GM18858 (cell line): ENCODE measurements around the gene SRCIN1.

Experiments used
- ATAC-seq: cut with Tn5 transposase; IDR thresholded peaks from one replicate; pipeline ENCODE4 v1.9.1; 2021; ENCODE audit not compliant: unreplicated experiment

Gene SRCIN1

DNA sequence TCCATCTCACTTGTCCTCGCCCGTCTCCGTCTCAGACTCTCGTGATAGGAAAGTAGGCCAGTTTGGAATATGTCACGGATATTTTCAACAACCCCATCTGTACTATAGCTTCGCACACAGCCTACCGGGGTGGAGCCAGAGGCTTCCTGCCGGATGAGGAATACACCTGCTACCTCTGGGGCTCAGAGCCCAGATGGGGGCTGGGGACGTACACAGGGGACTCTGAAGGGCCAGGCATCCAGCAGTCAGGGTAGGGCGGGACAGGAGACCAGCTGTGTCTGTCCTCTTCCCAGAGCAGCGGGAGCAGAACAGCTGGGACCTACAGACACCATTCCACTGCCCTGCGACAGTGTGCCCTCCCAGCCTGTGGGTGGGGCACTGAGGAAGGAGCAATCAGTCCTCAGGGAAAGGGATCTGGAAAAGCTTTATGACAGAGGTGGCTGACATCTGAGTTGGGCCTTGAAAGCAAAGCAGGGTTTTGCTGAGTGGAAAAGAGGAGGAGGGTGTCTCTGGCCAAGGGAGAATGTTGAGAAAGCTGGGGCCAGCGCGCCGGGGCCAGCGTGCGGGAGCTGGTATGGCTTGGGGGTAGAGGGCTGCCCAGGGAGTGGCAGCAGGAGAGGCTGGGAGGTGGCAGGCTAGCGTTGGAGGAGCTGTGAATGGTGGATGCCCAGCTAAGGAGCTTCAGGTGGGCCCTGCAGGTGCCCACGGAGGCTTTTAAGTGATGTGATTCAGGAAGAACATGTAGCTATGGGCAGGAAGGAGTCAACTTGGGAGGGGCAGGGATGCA is 11.5 kb upstream of the SRCIN1 start:
- ATAC-seq, result no peak

DNA sequence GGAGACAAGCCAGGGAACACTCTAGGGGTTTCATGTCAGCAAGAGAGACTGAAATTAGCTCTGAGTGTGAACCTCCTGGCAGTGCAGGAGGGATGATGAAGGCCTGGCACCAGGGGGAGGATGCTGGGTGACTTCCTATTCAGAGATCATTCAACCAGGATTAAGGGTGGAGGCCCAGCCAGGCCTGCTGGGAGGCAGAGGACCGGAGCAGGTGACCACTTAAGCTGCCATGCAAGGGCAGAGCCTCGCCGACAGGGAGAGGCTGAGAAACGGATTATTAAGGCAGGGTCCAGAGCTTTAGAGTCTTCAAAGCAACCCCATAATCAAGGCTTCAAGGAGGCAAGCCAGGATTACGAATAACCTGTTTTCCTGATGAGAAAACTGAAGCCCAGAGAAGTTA is 10.6 kb upstream of the SRCIN1 start:
- ATAC-seq, result no peak

DNA sequence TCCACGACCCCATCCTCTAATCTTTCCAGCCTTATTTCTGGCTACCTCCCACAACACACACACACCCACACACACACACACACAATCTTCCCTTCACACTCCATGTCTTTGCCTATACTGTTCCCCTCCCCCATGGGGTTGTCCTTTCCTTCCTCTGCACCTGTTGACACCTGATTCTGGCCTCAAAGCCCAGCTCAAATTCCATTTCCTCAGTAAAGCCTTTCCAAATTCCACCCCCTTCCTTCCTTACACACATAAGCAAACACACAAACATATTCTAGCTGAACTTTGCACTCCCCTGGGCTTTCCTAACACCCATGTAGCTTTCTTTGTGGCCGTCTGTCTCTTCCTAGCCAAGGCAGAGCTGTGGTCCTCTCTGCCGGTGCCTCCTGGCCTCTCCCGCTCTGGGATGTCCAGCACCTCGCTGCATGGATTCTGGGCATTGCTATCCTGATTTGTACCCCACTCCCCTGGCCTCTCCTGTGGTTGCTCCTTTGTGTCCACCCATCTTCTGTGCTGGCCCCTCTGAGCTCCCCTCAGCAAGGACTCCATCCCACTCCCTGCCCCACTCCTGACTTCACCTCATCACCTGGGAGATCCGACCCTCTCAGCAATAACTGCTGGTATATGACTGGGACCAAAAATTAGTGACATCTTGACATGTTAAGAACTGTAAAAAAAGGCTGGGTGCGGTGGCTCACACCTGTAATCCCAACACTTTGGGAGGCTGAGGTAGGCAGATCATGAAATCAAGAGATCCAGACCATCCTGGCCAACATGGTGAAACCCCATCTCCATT is 8.4 kb upstream of the SRCIN1 start:
- ATAC-seq, result no peak

DNA sequence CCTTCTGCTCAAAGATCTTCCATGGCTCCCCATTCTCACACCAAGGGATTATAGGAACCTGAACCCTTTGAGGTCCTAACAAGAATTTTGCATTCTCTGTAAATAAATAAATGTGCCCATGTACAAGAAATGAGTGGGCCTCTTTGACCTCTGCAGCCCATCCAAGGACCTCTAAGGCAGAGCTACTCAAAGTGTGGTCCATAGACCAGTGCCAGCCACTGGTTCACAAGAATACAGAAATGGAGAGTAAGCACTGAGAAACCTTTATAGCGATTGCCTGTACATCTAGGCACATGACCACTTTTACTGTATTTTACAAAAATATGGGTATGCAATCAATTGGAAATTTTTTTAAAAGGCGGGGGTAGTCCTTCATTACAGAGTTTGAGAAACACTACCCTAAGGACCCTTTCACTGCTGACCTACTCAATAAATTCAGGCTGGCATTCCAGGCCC is 7.8 kb upstream of the SRCIN1 start:
- ATAC-seq, result no peak

DNA sequence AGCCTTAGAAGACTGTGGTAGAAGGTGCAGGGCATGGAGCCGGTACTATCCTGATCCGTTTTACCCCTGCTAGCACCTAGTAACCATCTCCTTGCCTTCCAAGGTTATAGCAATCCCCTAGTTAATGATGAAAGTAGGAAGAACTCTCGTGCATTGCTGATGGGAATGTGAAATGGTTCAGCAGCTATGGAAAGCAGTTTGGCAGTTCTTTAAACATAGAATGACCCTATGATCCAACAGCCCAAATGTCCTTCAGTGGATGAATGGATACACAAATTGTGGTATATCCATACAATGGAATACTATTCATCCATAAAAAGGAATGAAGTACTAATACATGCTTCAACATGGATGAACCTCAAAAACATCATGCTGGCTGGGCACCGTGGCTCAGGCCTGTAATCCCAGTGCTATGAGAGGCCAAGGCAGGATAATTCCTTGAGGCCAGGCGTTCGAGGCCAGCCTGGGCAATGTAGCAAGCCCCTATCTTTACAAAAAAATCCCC is 6.2 kb upstream of the SRCIN1 start:
- ATAC-seq, result no peak

DNA sequence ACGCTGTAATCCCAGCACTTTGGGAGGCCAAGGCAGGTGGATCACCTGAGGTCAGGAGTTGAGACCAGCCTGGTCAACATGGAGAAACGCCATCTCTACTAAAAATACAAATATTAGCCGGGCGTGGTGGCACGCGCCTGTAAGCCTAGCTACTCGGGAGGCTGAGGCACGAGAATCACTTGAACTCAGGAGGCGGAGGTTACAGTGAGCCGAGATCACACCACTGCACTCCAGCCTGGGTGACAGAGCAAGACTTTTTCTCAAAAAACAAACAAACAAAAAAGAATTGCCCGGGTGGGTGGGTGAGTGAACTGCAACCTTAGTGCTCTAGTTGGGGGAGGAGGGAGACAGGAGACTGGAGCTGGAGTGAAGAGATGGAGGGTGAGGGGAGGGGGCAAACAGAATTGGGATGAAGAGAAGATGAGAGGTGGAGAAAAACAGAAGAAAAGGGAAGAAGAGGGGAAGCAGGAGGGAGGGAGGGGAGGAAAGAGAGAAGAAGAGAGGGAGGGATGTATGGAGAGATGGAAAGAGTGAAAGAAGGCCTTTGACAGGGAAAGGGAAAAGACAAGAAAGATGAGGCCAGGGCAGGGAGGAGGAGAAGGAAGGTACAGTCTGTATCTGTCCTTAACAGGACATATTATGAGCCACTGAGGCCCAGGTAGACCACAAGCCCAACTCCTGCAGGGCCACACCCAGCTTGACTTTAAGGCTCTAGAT is 5.5 kb upstream of the SRCIN1 start:
- ATAC-seq, result no peak

DNA sequence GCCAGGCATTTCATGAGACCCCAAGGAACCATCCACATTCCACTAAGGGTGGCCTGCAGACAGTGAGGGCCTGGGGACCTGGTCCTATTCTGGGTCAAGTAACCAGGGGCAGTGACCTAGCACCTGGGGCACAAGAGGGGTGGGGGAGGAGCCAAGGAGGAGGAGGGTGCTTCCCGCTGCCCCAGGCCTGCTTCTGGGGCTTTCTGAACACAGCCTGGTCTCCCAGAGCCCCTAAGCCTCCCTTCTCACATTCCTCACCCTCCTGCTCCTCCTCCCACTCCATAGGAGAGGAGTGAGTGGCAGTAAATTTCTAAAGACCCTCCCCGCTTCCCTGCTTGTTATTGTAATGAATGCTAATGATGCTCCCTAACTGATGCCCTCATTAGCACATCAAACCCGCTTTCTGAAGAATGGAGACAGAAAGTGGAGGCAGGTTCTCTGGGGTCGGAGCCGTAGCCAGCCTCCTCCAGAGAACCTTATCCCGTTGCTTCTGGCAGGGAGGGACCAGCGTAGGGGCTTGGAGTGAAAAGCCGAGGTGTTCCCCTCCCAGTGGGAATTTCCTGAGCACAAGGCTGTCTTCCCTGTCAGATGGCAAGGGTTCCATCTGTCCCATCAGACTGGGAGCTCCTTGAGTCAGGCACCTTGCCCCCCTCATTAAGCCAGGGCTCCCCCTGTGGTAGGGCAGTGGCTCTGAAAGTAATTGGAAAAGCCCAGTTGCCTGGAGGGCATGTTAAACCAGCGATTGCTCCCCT is 3.7 kb upstream of the SRCIN1 start:
- no peak for ATAC-seq

DNA sequence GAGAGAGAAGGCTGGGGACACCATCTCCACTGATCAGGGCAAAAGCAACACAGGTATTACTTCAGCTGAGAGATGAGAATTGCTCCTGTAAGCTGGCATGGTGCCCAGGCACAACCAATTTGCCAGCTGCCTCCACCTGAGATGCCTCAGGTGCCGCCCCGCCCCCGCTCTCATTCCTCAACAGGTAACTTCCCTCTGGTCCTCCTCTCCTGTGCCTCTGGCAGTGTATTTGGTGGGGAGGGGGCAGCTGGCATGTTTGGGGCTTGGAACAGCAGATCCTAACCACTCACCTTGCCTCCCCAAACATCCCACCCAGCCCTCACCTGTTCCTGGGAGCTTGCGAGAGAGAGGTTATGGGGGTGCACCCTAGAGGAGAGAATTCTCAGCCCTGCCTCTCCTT is 2.9 kb upstream of the SRCIN1 start:
- no peak for ATAC-seq

DNA sequence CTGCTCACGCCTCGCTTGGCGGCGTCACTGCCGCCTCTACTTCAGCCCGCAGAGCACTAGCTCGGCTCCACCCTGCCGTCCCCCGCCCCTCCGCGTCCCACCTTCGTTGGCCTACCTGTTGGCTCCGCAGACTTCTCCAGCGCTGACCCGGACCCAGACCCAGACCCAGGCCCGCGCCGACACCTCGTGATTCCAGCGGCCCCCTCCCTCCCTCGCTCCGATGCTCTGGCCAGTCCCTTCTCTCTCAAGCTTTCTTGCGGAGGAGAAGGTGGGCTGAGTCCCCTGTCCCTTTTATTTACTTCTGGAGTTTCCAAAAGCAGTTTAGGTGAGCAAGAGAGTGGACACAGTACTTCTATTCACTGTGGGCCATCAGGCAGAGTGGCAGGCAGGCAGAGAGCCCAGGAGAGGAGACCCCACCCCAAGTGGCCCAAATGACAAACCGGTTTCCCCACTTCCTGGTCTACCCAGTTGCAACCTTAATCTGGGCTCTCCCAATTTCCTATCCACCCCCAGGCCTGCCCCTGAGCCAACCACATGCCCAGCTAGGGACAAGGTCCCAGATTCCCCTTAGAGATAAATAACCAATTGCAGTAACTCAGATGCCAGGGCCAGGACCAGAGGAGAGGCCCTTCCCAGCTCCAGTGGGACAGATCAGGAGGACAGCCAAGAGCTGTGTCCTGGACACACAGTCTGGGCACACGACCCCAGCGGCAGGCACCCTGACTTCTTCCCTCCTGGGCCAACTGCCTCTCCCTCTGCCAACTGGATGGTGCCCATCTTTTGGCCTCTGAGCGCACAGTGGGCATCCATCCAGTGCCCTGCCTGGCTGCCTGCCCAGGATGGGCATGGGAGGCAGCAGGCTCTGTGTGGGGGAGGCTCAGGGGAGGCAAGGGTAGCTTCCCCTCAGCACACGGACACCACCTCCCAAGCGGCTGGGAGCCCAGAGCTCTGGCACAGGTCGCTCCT is 1.2 kb upstream of the SRCIN1 start:
- ATAC-seq, result no peak

DNA sequence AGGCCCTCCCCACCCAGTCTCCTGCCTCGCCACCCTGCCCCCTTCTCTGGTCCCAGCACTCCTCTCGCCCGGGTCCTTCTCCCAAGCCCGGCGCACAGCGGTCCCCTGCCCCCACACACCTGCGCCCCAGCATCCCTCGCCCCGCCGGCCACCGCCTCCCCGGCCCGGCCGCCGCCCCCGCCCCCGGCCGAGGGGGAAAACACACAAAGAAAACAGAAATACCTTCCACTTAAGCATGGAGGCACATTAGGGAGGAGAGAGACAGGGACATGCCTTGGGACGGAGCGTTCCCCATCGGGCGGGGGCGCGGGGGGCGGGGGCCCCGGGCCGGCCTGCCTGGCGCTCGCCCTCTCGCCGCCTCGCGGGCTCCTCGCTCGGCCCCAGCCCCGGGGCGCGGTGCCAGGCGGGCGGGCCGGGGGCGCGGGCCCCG is 326 bp downstream of the SRCIN1 start:
- no peak for ATAC-seq

DNA sequence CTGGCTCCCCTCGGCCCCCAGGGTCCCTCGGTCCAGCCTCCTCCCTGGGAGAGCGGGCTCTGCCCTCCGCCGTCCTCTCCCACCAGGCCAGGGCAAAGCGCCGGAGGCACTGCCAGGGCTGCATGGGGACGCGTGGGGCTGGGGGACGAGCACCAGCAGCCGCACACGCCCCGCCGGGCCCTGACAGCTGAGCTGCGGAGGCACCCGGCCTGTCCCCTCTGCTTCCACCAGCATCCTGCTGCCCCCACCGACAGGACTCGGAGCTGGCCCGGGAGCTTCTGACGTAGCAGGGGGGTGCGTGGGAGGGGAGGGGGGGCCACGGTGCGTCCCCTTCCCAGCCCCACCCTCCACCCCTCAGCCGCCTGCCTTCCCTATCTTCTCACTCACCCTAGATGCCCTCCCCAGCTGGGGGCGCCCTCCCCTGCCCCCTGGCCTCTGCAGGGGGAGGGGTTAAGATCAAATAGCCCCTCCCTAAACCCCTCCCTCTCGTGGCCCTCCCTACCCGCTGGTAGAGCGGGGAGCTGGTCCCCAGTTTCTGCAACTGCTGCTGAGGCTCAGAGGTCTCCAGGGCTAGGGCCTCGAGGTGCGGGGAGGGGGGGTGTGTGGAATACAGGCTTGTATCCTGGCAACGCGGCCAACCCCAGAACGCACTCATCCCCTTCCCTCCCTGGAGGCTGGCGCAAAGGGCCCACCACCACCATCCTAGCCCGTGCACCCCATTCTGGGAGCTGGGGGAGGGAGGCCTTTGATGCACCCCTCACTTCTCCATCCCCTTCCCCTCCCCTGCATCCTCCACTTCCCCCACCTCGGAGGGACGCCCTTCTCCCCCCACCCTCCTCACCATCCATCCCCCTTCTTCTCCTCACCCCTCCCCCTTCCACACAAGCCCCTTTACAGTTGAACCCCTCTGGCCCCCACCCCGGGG is 1.0 kb downstream of the SRCIN1 start:
- no peak for ATAC-seq

DNA sequence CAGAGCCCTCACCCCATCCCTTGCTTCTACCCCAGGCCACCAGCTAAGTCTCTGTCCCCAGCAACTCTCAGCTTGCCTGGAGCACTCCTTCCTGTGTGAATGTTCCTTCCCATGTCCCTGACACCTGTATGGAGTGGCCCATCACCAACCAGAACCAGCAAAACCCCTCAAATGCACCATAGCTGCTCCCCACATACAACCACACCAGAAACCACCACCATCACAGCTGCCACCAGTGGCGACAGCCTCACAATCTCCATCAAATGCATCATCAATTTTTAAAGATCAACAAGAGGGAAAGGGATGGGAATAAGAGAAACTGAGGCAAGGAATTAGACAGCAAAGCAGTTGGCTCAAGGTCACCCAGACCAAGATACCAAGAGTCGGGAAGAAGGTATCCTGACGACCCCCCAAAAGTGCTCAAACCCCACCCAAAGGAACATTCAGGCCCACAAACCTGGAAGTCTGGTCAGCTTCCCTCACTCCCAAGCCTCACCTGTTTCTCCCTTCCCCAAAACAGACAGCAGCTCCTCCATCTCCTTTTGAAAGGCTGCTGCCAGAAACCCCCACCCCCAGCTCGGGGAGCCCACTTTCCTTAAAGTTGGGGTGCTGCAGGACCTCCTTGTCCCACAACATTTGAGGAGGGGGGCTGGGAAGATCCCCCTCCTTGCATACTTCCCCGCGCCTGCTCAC is 1.8 kb downstream of the SRCIN1 start:
- no peak for ATAC-seq

DNA sequence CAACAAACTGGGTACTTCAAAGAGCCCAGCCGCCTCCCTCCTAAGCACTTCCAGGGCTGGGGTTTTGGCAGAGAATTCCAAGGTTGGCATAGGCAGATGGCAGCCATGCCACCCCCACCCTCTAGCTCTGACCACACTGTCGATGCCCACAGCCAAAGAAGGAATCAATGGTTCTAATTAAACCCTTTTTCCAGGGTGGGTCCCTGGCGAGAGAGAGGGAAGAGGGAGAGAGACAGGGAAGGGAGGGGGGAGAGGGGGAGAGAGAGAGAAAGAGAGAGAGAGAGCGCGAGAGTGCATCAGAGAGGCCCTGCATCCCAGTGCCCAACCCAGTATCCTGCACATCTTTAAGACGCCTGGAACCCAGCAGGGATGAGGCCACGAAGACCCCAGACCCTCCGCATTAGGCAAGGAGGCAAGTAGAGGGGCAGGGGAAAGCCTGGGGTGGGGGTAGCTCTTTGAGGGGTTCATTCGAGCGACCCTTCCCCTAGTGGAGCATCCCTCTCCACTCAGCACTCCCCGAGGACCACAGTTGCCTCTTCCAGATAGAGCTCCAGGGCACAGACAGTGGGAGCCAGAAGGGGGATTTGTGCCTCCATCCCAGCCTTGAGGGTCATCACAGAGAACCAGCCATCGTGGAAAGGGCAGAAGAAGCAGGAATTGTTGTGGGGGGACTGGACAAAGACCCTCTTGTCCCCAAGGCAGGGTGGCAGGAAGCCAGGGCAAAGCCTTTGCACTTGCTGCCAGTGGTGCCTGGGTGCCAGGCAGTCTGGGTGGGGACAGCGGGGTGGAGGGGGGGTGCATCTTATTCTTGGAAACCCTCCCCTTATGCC is 2.6 kb downstream of the SRCIN1 start:
- no peak for ATAC-seq

DNA sequence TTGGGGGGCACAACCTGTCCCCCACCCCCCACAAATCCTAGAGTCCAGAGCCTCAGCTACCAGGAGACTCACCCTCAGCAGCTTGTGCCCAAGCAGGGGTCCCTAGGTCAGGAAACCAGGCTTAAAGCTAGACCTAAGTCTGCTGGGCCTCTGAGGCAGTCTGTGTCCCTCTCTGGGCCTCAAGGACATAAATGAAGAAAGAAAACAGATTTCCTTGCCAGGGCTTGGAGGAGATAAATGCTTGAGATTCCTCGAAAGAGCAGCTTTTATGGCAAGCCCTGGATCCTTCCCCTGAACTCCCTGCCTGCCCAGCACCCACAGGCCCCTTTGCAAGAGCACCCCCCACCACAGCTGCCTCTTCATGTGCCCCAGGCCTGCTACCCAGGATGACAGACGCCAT is 3.3 kb downstream of the SRCIN1 start:
- ATAC-seq, result no peak

DNA sequence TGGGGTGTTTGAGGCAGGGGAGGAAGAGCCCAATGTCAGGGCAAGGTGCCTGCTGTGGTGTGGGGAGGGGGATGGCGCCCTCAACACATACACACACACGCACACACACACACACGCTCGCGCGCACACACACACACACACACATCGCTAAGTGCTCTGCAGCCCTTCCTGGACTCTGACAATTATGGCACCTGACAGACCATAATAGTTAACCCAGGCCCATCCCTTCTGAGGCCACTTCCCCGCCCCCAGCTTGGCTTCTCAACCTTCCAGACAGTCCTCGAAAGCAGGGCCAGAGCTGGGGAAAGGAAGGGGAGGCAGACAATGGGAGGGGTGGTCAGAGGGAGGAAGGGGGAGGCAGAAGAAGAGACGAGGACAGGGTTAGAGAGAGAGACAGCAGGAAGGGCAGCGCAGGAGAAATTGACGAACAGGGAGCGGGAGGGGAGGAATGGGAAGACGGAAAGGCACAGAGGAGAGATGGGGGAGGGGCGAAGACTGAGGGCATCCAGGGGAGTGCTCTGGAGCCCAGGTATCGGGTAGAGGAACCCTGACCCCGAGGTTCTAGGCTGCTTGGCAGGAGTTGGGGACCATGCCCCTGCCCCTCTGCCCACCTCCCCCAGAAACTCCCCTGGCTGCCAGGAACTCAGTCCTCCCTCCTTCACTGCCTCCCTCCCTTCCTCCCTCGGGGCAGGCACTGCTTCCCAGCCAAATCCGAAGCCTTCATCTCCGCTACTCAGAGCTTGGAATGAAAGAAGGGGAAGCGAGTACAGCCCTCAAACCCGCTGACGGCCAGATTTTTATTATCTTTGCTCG is 4.0 kb downstream of the SRCIN1 start:
- ATAC-seq, result no peak

DNA sequence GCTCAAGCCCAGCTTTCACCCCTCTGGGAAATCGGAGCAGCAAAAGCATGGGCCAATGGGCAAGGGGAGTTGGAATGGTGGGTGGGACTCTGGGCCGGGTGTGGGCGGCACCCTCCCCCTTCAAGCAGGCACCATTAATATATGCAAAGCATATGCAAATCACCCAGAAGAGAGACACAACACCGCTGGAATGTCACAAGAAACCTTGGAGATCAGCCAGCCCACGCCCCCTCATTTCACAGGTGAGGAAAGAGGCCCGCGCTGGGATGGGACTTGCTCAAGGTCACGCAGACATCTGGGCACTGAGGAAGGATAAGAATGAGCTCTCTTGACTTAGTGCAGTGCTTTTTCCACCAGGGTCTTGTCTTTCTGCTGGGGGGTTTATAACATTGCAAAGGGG is 4.8 kb downstream of the SRCIN1 start:
- ATAC-seq, result no peak
